GF-D8 (cell line): ENCODE results near the gene UFSP2.

Experiments used
- DNase-seq: peaks from one replicate; lab custom pipeline; 2025; lab: John Stamatoyannopoulos, UW

Gene UFSP2

GRCh38 chr4:185352741-185353140, 73.0 kb downstream of the UFSP2 start:
- no peak for DNase-seq

DNA sequence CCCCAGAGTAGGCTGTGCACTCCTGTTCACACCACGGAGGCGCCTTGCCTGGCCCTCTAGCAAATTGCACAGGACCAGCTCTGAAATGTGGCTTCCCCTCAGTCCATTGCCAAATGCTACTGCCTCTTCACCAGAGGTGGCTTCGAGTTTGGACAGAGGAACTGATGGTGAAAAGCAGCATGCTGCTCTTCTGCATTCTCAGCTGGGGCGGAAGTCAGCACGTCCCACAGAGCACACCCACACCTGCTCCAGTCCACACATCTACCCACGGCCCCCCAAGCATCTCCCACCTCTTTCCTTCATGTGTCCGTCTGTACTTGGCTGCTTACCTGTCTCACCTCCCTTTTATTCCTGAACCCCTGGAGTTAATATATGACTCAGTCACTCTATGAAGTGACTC, 73.6 kb downstream of the UFSP2 start:
- DNase-seq = no peak

DNA sequence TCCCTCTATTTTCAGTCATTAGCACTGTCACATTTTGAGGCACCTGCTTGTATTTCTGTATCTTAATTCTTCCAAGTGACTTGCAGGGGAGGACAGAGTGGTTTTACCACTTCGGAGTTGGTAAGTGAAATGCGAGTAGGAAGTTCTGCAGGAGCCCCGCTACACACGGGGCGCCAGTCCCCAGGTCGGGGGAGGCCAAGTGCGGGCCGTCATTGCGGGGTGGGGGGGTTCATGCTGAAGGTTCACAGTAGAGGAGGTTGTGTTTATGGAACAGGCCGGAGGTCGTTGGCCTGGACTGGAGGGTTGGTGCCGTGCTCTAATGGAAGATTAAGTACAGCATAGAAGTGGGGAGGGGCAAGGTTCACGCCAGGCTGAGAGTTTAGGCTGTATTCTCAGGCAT, 74.1 kb downstream of the UFSP2 start:
- DNase-seq = no peak
